OCI-LY1 (cell line): ENCODE results near the gene PLEKHG4B.

Source experiments
- H2AFZ ChIP-seq: fragments of 200-600 bp; sonication (generic), shearing (Covaris generic); 2 replicates; pipeline ENCODE4 v1.6.0; 2014; ENCODE audit warnings: antibody characterized with exemption, mild to moderate bottlenecking, low read length
- H3F3A ChIP-seq: fragments of 200-600 bp; sonication (generic), shearing (Covaris generic); 2 replicates; pipeline ENCODE4 v1.6.0; 2014; ENCODE audit warnings: mild to moderate bottlenecking, antibody characterized with exemption, low read length, moderate library complexity; ENCODE audit not compliant: insufficient read depth
- H3K27ac ChIP-seq: fragments of 200-600 bp; sonication (generic); 2 replicates; pipeline ENCODE4 v1.5.1; 2014; ENCODE audit warnings: low read length, mixed run types, mild to moderate bottlenecking, low read depth; ENCODE audit not compliant: poor library complexity, severe bottlenecking
- H3K27me3 ChIP-seq: fragments of 200-600 bp; sonication (generic); 2 replicates; pipeline ENCODE4 v1.6.0; 2014; ENCODE audit warnings: antibody characterized with exemption, mild to moderate bottlenecking, low read length, moderate library complexity; ENCODE audit not compliant: insufficient read depth
- H3K36me3 ChIP-seq: fragments of 200-600 bp; sonication (generic); 2 replicates; pipeline ENCODE4 v1.6.1; 2014; ENCODE audit warnings: mild to moderate bottlenecking, antibody characterized with exemption, low read length, moderate library complexity, mixed read lengths; ENCODE audit not compliant: insufficient read depth
- H3K4me1 ChIP-seq: fragments of 200-600 bp; sonication (generic); 2 replicates; pipeline ENCODE4 v1.5.1; 2014; ENCODE audit warnings: mild to moderate bottlenecking, low read length, moderate library complexity; ENCODE audit not compliant: insufficient read depth, severe bottlenecking
- H3K4me2 ChIP-seq: fragments of 200-600 bp; sonication (generic), shearing (Covaris generic); 2 replicates; pipeline ENCODE4 v1.6.1; 2014; ENCODE audit warnings: low read length
- H3K4me3 ChIP-seq: fragments of 200-600 bp; sonication (generic); 2 replicates; pipeline ENCODE4 v1.5.1; 2014; ENCODE audit warnings: low read length, low read depth, mild to moderate bottlenecking, mixed read lengths; ENCODE audit not compliant: poor library complexity, severe bottlenecking
- H3K79me2 ChIP-seq: fragments of 200-600 bp; shearing (Covaris generic); 2 replicates; pipeline ENCODE4 v1.6.1; 2016; ENCODE audit warnings: mixed run types, low read length, mixed read lengths; ENCODE audit not compliant: insufficient read depth
- H3K9ac ChIP-seq: fragments of 200-600 bp; sonication (generic), shearing (Covaris generic); 2 replicates; pipeline ENCODE4 v1.6.1; 2014; ENCODE audit warnings: mild to moderate bottlenecking, low read length, mixed read lengths
- H3K9me2 ChIP-seq: fragments of 200-600 bp; sonication (generic), shearing (Covaris generic); 2 replicates; pipeline ENCODE4 v1.6.1; 2014; ENCODE audit warnings: low read depth, mild to moderate bottlenecking, low read length, mixed read lengths
- H3K9me3 ChIP-seq: fragments of 200-600 bp; shearing (Covaris generic); 2 replicates; pipeline ENCODE4 v1.6.1; 2014; ENCODE audit warnings: low read length, mixed read lengths
- H4K20me1 ChIP-seq: fragments of 200-600 bp; sonication (generic), shearing (Covaris generic); 2 replicates; pipeline ENCODE4 v1.6.0; 2016; ENCODE audit warnings: mild to moderate bottlenecking, low read length; ENCODE audit not compliant: insufficient read depth
- EZH2 ChIP-seq: fragments of 200-600 bp; sonication (generic), shearing (Covaris generic); IDR thresholded peaks from 2 replicates; pipeline ENCODE4 v1.8.0; 2017; ENCODE audit warnings: borderline replicate concordance, mixed run types, mild to moderate bottlenecking, antibody characterized with exemption, low read length, moderate library complexity, mixed read lengths
- TF ChIP-seq, protein P1 (sequence below): fragments of 200-600 bp; sonication (generic), shearing (Covaris generic); IDR thresholded peaks from 2 replicates; pipeline ENCODE4 v1.5.1; 2017; ENCODE audit warnings: mild to moderate bottlenecking, antibody characterized with exemption, low read length, moderate library complexity, mixed read lengths

The PLEKHG4B gene

DNA sequence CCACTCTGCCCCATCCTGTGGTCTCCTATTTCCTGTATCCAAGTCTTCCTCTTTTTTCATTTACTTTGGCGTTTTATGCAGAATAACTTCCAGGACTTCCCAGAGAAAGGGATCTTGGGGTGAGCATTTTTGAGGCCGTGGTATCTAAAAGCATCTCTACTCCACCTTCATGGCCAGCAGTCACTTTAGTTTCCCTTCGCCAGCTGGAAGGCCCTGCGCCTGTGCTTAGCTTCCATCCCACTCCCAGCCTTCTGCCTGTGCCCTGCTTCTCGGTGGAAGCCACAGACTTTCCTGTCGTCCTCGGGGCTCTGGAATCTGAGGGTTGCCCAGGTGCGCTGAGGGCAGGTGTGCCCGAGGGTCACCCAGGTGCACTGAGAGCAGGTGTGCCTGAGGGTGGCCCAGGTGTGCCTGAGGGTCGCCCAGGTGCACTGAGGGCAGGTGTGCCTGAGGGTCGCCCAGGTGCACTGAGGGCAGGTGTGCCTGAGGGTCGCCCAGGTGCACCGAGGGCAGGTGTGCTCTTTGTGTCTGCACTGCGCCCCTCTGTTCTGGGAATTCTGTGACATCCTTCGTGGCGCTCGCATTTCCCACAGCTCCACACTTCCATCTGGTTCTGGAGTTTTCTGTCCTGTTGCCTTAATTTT is 67.0 kb downstream of the PLEKHG4B start:
- no peaks in the 10 kb centered on the region for H3F3A ChIP-seq
- no peaks in the 10 kb centered on the region for H4K20me1 ChIP-seq
- H3K4me1 ChIP-seq, result peaks cover 3% of the 10 kb centered on the region
- peaks cover 4% of the 10 kb centered on the region; the same call in 1 of the 2 replicates for H3K27me3 ChIP-seq
- no peaks in the 10 kb centered on the region for H3K79me2 ChIP-seq
- H3K9me2 ChIP-seq, result no peaks in the 10 kb centered on the region
- H3K4me3 ChIP-seq, result no peak overlapping the region
- no peaks in the 10 kb centered on the region for H3K9me3 ChIP-seq
- no peak overlapping the region for H2AFZ ChIP-seq
- no peak for TF ChIP-seq EZH2
- TF ChIP-seq, protein P1, sequence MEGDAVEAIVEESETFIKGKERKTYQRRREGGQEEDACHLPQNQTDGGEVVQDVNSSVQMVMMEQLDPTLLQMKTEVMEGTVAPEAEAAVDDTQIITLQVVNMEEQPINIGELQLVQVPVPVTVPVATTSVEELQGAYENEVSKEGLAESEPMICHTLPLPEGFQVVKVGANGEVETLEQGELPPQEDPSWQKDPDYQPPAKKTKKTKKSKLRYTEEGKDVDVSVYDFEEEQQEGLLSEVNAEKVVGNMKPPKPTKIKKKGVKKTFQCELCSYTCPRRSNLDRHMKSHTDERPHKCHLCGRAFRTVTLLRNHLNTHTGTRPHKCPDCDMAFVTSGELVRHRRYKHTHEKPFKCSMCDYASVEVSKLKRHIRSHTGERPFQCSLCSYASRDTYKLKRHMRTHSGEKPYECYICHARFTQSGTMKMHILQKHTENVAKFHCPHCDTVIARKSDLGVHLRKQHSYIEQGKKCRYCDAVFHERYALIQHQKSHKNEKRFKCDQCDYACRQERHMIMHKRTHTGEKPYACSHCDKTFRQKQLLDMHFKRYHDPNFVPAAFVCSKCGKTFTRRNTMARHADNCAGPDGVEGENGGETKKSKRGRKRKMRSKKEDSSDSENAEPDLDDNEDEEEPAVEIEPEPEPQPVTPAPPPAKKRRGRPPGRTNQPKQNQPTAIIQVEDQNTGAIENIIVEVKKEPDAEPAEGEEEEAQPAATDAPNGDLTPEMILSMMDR, result no peak
- no peak overlapping the region for H3K27ac ChIP-seq
- no peak overlapping the region for H3K4me2 ChIP-seq
- H3K9ac ChIP-seq, result no peak overlapping the region
- H3K36me3 ChIP-seq, result no peaks in the 10 kb centered on the region

- Histone ChIP-seq H3K4me2 (no peak overlapping the region), H3K27ac (no peak overlapping the region), H3K9me2 (no peaks in the 10 kb centered on the region), H3K9ac (no peak overlapping the region), H3K9me3 (no peaks in the 10 kb centered on the region), H2AFZ (no peak overlapping the region), H3K27me3 (peaks cover 4% of the 10 kb centered on the region; the same call in 1 of the 2 replicates), H3K36me3 (no peaks in the 10 kb centered on the region), H3K79me2 (no peaks in the 10 kb centered on the region), H3F3A (no peaks in the 10 kb centered on the region), H4K20me1 (no peaks in the 10 kb centered on the region), H3K4me3 (no peak overlapping the region), H3K4me1 (peaks cover 3% of the 10 kb centered on the region)
- TF ChIP-seq, protein P1, result no peak
- TF ChIP-seq EZH2, result no peak
Observed at GRCh38 chr5:159448-160172, 67.6 kb downstream of the PLEKHG4B start.

DNA sequence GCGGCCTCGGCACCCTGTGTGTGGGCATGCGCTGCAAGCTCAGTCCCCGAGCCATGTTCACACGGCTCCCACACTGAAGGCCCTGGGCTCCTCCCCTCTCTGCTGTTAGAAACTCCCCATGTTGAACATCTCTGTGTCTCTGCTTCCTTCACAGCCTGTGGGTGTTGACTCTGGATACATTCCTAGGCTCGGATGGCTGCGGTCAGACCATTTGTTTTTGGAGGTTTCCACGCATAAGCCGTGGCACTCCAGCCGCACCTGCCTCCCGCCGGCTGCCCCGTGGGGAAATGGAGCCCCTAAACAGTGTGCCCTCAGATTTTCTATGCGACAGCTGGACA is 68.2 kb downstream of the PLEKHG4B start:
- Histone ChIP-seq H3K36me3 (no peaks in the 10 kb centered on the region), H3K4me2 (no peak overlapping the region), H2AFZ (no peak overlapping the region), H3K9ac (no peak overlapping the region), H3K9me2 (no peaks in the 10 kb centered on the region), H3K27me3 (peaks cover 4% of the 10 kb centered on the region; the same call in 1 of the 2 replicates), H3K27ac (no peak overlapping the region), H4K20me1 (no peaks in the 10 kb centered on the region), H3K79me2 (no peaks in the 10 kb centered on the region), H3K4me3 (no peak overlapping the region), H3F3A (no peaks in the 10 kb centered on the region), H3K9me3 (no peaks in the 10 kb centered on the region), H3K4me1 (peaks cover under 1% of the 10 kb centered on the region)
- no peak for TF ChIP-seq EZH2
- TF ChIP-seq, protein P1, result no peak
